DOHH2 (cell line): ENCODE results near the gene SLC7A6.

Experiments used
- H3F3A ChIP-seq: fragments of 200-600 bp; sonication (generic), shearing (Covaris generic); 2 replicates; pipeline ENCODE4 v1.6.0; 2016; ENCODE audit warnings: antibody characterized with exemption, mild to moderate bottlenecking; ENCODE audit not compliant: control insufficient read depth, insufficient read depth
- H3K27ac ChIP-seq: fragments of 200-600 bp; sonication (generic); 2 replicates; pipeline ENCODE4 v1.5.1; 2014; ENCODE audit warnings: low read depth, mild to moderate bottlenecking, low read length, moderate library complexity
- H3K27me3 ChIP-seq: fragments of 200-600 bp; sonication (generic); 2 replicates; pipeline ENCODE4 v1.6.1; 2014; ENCODE audit warnings: mild to moderate bottlenecking, low read length, mixed read lengths; ENCODE audit not compliant: control insufficient read depth
- H3K36me3 ChIP-seq: fragments of 200-600 bp; sonication (generic); 2 replicates; pipeline ENCODE4 v1.6.1; 2014; ENCODE audit warnings: mild to moderate bottlenecking, low read length, moderate library complexity, mixed read lengths; ENCODE audit not compliant: control insufficient read depth
- H3K4me1 ChIP-seq: fragments of 200-600 bp; sonication (generic); 2 replicates; pipeline ENCODE4 v1.6.1; 2014; ENCODE audit warnings: mild to moderate bottlenecking, low read length, mixed read lengths; ENCODE audit not compliant: control insufficient read depth
- H3K4me2 ChIP-seq: fragments of 200-600 bp; sonication (generic); 2 replicates; pipeline ENCODE4 v1.6.0; 2014; ENCODE audit warnings: mild to moderate bottlenecking, low read length, moderate library complexity
- H3K4me3 ChIP-seq: fragments of 200-600 bp; sonication (generic); 2 replicates; pipeline ENCODE4 v1.5.1; 2014; ENCODE audit warnings: mild to moderate bottlenecking, low read length, mixed read lengths
- H3K79me2 ChIP-seq: fragments of 200-600 bp; sonication (generic); 2 replicates; pipeline ENCODE4 v1.6.1; 2014; ENCODE audit warnings: mild to moderate bottlenecking, low read length, mixed read lengths; ENCODE audit not compliant: control insufficient read depth
- H3K9me2 ChIP-seq: fragments of 200-600 bp; sonication (generic); replicated peaks from 2 replicates; pipeline ENCODE4 v1.6.1; 2014; ENCODE audit warnings: mild to moderate bottlenecking, low read length, mixed read lengths; ENCODE audit not compliant: control insufficient read depth
- H3K9me3 ChIP-seq: fragments of 200-600 bp; sonication (generic); 2 replicates; pipeline ENCODE4 v1.6.1; 2014; ENCODE audit warnings: antibody characterized with exemption, low read length, mixed read lengths; ENCODE audit not compliant: control insufficient read depth, insufficient read depth
- H4K20me1 ChIP-seq: fragments of 200-600 bp; sonication (generic); 2 replicates; pipeline ENCODE4 v1.6.0; 2014; ENCODE audit warnings: low read depth, mild to moderate bottlenecking, antibody characterized with exemption, low read length, moderate library complexity; ENCODE audit not compliant: control insufficient read depth, insufficient read depth
- CTCF ChIP-seq: fragments of 200-600 bp; sonication (generic); IDR thresholded peaks from one replicate; pipeline ENCODE4 v1.5.1; 2014; ENCODE audit warnings: antibody characterized with exemption, mild to moderate bottlenecking, low read depth, low read length; ENCODE audit not compliant: poor library complexity, severe bottlenecking
- EZH2phosphoT487 ChIP-seq: fragments of 200-600 bp; sonication (generic); IDR thresholded peaks from 2 replicates; pipeline ENCODE4 v1.6.1; 2017; ENCODE audit warnings: borderline replicate concordance, mild to moderate bottlenecking, antibody characterized with exemption, low read length, moderate library complexity, mixed read lengths

SLC7A6 gene

GRCh38 chr16:68281368-68282063, 17.2 kb downstream of the SLC7A6 start:
- peaks cover 70% of the 10 kb centered on the region for H3K4me1 ChIP-seq
- TF ChIP-seq CTCF (no peak), EZH2phosphoT487 (no peak)
- no peaks in the 10 kb centered on the region for H3K27me3 ChIP-seq

GRCh38 chr16:68282064-68282452, 17.7 kb downstream of the SLC7A6 start:
- Histone ChIP-seq H3F3A (peaks cover 31% of the 10 kb centered on the region), H3K9me3 (no peaks in the 10 kb centered on the region), H3K27me3 (no peaks in the 10 kb centered on the region), H3K27ac (peak overlapping the region; percentile 93), H3K4me3 (peak overlapping the region; percentile 10; the same call in 1 of the 2 replicates), H3K9me2 (no peaks in the 10 kb centered on the region), H3K79me2 (peaks cover 69% of the 10 kb centered on the region), H3K36me3 (peaks cover 67% of the 10 kb centered on the region), H3K4me1 (peaks cover 75% of the 10 kb centered on the region), H3K4me2 (peak overlapping the region; percentile 82), H4K20me1 (no peaks in the 10 kb centered on the region)
- TF ChIP-seq EZH2phosphoT487 = no peak
- no peak for TF ChIP-seq CTCF

More at GRCh38 chr16:68281368-68282063, 17.2 kb downstream of the SLC7A6 start:
- Histone ChIP-seq H3K9me3 (no peaks in the 10 kb centered on the region), H3F3A (peaks cover 31% of the 10 kb centered on the region), H3K36me3 (peaks cover 61% of the 10 kb centered on the region), H4K20me1 (no peaks in the 10 kb centered on the region), H3K27ac (peak overlapping the region; percentile 93), H3K4me3 (peak overlapping the region; percentile 22), H3K79me2 (peaks cover 68% of the 10 kb centered on the region), H3K9me2 (no peaks in the 10 kb centered on the region), H3K4me2 (peak overlapping the region; percentile 82)

- Histone ChIP-seq H3K27ac (peak overlapping the region; percentile 93), H3K4me1 (peaks cover 86% of the 10 kb centered on the region), H3K9me2 (no peaks in the 10 kb centered on the region), H3K79me2 (peaks cover 80% of the 10 kb centered on the region), H3K4me2 (peak overlapping the region; percentile 82), H3K4me3 (peak overlapping the region; percentile 62), H3K9me3 (no peaks in the 10 kb centered on the region), H3K36me3 (peaks cover 79% of the 10 kb centered on the region), H4K20me1 (no peaks in the 10 kb centered on the region), H3F3A (peaks cover 31% of the 10 kb centered on the region), H3K27me3 (no peaks in the 10 kb centered on the region)
- TF ChIP-seq CTCF = no peak
Measured at GRCh38 chr16:68283346-68283745, 19.0 kb downstream of the SLC7A6 start.
